K562 (cell line): ENCODE data around the gene UBN2. TPM values are rescaled to one million over a fixed set of nuclear protein-coding genes. Genes with fewer than 3 reads are reported as not detected.

Source experiments
- CHD2 ChIP-seq: IDR thresholded peaks from 2 replicates; pipeline ENCODE4 v1.6.1; 2011; ENCODE audit warnings: low read depth, low read length
- ELF1 ChIP-seq: fragments of 200-800 bp; sonication (Bioruptor generic); IDR thresholded peaks from 2 replicates; pipeline ENCODE4 v1.6.1; 2016; ENCODE audit warnings: missing genetic modification characterization, missing compliant biosample characterization
- ELK1 ChIP-seq: sonication (generic); formaldehyde crosslinking; IDR thresholded peaks from 2 replicates; pipeline ENCODE4 v1.8.1; 2022; ENCODE audit warnings: missing genetic modification reagents
- ETV6 ChIP-seq, 3 experiments: fragments of 150-350 bp in 1 of 3; sonication (generic) in 1 of 3; formaldehyde crosslinking in 1 of 3; IDR thresholded peaks; 2 replicates each; pipeline versions ENCODE4 v1.6.1 to v1.8.0; 2014 to 2022; ENCODE audit warnings: borderline replicate concordance in 2 of 3, low read depth in 2 of 3, antibody characterized with exemption in 1 of 3, low read length in 1 of 3, mild to moderate bottlenecking in 1 of 3, missing genetic modification reagents in 1 of 3
- GATAD2B ChIP-seq: fragments of 450-650 bp; IDR thresholded peaks from 2 replicates; pipeline ENCODE4 v1.6.1; 2017; ENCODE audit warnings: mild to moderate bottlenecking, borderline replicate concordance
- LEF1 ChIP-seq: fragments of 450-650 bp; IDR thresholded peaks from 2 replicates; pipeline ENCODE4 v1.6.1; 2016; ENCODE audit warnings: mild to moderate bottlenecking
- MAFG ChIP-seq: fragments of 450-650 bp; conservative IDR thresholded peaks from 2 replicates; pipeline ENCODE4 v1.6.1; 2016; ENCODE audit warnings: missing genetic modification characterization, missing compliant biosample characterization
- NFE2 ChIP-seq: IDR thresholded peaks from 2 replicates; pipeline ENCODE4 v1.6.1; 2014; ENCODE audit warnings: antibody characterized with exemption, low read depth
- RAD21 ChIP-seq, 2 experiments: fragments of 250-450 bp in 1 of 2; fragments of 450-650 bp in 1 of 2; sonication (Bioruptor Pico) in 1 of 2; formaldehyde crosslinking in 1 of 2; IDR thresholded peaks in 1 of 2; conservative IDR thresholded peaks in 1 of 2; 2 replicates each; pipeline versions ENCODE4 v1.4.0 to v1.8.0; 2020 to 2022; ENCODE audit warnings: mild to moderate bottlenecking in 2 of 2, moderate library complexity in 1 of 2
- SIN3A ChIP-seq, 2 experiments: fragments of 150-350 bp in 1 of 2; IDR thresholded peaks; 2 replicates each; pipeline ENCODE4 v1.6.1; 2011 to 2016; ENCODE audit warnings: borderline replicate concordance in 2 of 2, low read depth in 2 of 2, low read length in 2 of 2, mild to moderate bottlenecking in 2 of 2, moderate library complexity in 2 of 2; ENCODE audit not compliant: control insufficient read depth in 1 of 2
- TCF7L2 ChIP-seq: fragments of 150-350 bp; IDR thresholded peaks from 2 replicates; pipeline ENCODE4 v1.6.1; 2016; ENCODE audit warnings: low read depth, mild to moderate bottlenecking, low read length, moderate library complexity
- ZBTB1 ChIP-seq: sonication (generic); formaldehyde crosslinking; IDR thresholded peaks from 2 replicates; pipeline ENCODE4 v1.8.1; 2023; ENCODE audit warnings: missing genetic modification reagents, low read depth, mild to moderate bottlenecking, borderline replicate concordance
- ZNF175 ChIP-seq: fragments of 200-800 bp; sonication (Bioruptor generic); IDR thresholded peaks from 2 replicates; pipeline ENCODE4 v1.6.1; 2016; ENCODE audit warnings: low read depth, mild to moderate bottlenecking, missing genetic modification characterization, missing compliant biosample characterization
- ZNF3 ChIP-seq: fragments of 250-450 bp; sonication (Bioruptor Pico); IDR thresholded peaks from 2 replicates; pipeline ENCODE4 v1.5.0; 2021; ENCODE audit warnings: mild to moderate bottlenecking, moderate library complexity
- ZSCAN29 ChIP-seq: fragments of 450-650 bp; IDR thresholded peaks from 2 replicates; pipeline ENCODE4 v1.6.1; 2017
- polyA plus RNA-seq, 8 experiments: library from polyadenylated mRNA; depleted of rRNA in 4 of 8; stranded (reverse) in 5 of 8; unstranded in 3 of 8; fragments of >200 nt; fragmentation: Nextera tagmentation in 2 of 8; fragmentation: Illumina TruSeq in 1 of 8; extraction: Ambion mirVana in 2 of 8; extraction: Trizol in 1 of 8; gene quantifications; 2 replicates each; pipeline versions ENCODE4 v1.2.1 to v1.2.3, GENCODE V29; 2011 to 2014; ENCODE audit warnings: inconsistent platforms in 1 of 8, missing spikeins in 1 of 8
- total RNA-seq, 7 experiments: library from RNA; depleted of rRNA in 6 of 7; stranded (reverse); fragments of >200 nt in 6 of 7; fragmentation: Illumina TruSeq in 2 of 7; extraction: Trizol in 2 of 7; gene quantifications; 2 replicates each; pipeline versions ENCODE4 v1.2.1 to v1.2.3, GENCODE V29; 2011 to 2021; ENCODE audit warnings: low replicate concordance in 1 of 7
- TF ChIP-seq, protein P1 (sequence below): sonication (generic); formaldehyde crosslinking; IDR thresholded peaks from 2 replicates; pipeline ENCODE4 v1.8.0; 2022; ENCODE audit warnings: mild to moderate bottlenecking, missing genetic modification reagents
- TF ChIP-seq, protein P2 (sequence below): fragments of 250-450 bp; sonication (Bioruptor Pico); IDR thresholded peaks from 2 replicates; pipeline ENCODE4 v1.4.0; 2020
- TF ChIP-seq, protein P3 (sequence below): sonication (generic); formaldehyde crosslinking; IDR thresholded peaks from 2 replicates; pipeline ENCODE4 v1.8.0; 2022; ENCODE audit warnings: mild to moderate bottlenecking, missing genetic modification reagents

UBN2 gene
- total and polyA plus RNA-seq, 9 of the 15 experiments (the other 6 are each of a cell fraction or from before 2014, with no cell fraction given), result 1.2 to 19.5 (median 9.9) TPM

DNA sequence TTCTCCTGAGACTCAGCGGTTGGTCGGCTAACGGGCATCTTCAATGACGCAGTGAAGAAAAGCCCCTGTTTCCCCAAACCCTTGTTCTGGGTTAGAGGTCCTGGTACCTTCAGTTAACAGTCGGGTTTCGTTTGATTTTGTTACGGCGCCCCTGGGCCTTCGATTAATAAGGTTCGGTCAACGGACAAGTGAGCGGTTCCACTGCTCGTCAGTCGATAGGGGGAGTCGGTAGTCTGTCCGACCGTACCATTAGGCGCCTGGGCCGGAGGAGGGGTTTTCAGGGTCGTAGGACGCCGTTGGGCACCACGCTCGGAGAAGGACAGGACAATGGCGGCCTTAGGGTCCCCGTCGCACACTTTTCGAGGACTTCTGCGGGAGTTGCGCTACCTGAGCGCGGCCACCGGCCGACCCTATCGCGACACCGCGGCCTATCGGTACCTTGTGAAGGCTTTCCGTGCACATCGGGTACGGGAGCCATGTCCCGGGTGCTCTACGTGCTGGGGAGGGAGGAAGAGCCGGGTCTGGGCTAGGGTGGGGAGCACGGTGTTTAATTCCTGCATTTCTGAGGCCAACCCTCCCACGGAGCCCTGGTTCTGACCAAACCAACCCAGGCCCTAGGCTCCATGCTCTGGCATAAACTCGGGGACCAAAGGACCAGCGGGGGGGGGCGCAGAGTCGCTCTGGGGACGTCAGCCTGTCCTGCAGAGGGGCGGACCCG is 110.2 kb downstream of the UBN2 start, which contains the start of gene FMC1 (continued):
- TF ChIP-seq ELK1 (CRISPR knock-in tag) (no peak), LEF1 (no peak), TCF7L2 (peak; percentile 91), NFE2 (no peak), MAFG (tag) (no peak), ELF1 (tag) (peak; percentile 30; the same call in 1 of the 2 replicates), ZNF175 (no peak), ETV6 (IDR thresholded peaks at IDR 0.05; ENCODE audit: borderline replicate concordance in 1 of 2, low read depth in 2 of 2, low read length in 1 of 2) (peak in 1 of 2 experiments; percentile 6; a peak in 2 of 4 replicates), ETV6 (CRISPR knock-in tag; IDR thresholded peaks at IDR 0.05; ENCODE audit: borderline replicate concordance) (no peak; the same call in 1 of the 2 replicates), ZNF3 (CRISPR knock-in tag) (no peak), SIN3A (IDR thresholded peaks at IDR 0.05; ENCODE audit: borderline replicate concordance in 2 of 2, control insufficient read depth in 1 of 2, low read depth in 2 of 2, low read length in 2 of 2) (peak; percentile 30 to 43; a peak in 2 of 4 replicates), ZBTB1 (CRISPR knock-in tag) (peak; percentile 79), ZSCAN29 (peak; percentile 69; the same call in 1 of the 2 replicates), CHD2 (peak; percentile 64), RAD21 (CRISPR knock-in tag; conservative IDR thresholded peaks at IDR 0.05 in 1 of 2, IDR thresholded peaks at IDR 0.05 in 1 of 2) (peak; percentile 29 to 31), GATAD2B (peak; percentile 9; the same call in 1 of the 2 replicates)
- TF ChIP-seq, protein P1, sequence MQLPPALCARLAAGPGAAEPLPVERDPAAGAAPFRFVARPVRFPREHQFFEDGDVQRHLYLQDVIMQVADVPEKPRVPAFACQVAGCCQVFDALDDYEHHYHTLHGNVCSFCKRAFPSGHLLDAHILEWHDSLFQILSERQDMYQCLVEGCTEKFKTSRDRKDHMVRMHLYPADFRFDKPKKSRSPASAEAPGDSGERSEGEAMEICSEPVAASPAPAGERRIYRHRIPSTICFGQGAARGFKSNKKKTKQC, result peak; percentile 98
- TF ChIP-seq, protein P2, sequence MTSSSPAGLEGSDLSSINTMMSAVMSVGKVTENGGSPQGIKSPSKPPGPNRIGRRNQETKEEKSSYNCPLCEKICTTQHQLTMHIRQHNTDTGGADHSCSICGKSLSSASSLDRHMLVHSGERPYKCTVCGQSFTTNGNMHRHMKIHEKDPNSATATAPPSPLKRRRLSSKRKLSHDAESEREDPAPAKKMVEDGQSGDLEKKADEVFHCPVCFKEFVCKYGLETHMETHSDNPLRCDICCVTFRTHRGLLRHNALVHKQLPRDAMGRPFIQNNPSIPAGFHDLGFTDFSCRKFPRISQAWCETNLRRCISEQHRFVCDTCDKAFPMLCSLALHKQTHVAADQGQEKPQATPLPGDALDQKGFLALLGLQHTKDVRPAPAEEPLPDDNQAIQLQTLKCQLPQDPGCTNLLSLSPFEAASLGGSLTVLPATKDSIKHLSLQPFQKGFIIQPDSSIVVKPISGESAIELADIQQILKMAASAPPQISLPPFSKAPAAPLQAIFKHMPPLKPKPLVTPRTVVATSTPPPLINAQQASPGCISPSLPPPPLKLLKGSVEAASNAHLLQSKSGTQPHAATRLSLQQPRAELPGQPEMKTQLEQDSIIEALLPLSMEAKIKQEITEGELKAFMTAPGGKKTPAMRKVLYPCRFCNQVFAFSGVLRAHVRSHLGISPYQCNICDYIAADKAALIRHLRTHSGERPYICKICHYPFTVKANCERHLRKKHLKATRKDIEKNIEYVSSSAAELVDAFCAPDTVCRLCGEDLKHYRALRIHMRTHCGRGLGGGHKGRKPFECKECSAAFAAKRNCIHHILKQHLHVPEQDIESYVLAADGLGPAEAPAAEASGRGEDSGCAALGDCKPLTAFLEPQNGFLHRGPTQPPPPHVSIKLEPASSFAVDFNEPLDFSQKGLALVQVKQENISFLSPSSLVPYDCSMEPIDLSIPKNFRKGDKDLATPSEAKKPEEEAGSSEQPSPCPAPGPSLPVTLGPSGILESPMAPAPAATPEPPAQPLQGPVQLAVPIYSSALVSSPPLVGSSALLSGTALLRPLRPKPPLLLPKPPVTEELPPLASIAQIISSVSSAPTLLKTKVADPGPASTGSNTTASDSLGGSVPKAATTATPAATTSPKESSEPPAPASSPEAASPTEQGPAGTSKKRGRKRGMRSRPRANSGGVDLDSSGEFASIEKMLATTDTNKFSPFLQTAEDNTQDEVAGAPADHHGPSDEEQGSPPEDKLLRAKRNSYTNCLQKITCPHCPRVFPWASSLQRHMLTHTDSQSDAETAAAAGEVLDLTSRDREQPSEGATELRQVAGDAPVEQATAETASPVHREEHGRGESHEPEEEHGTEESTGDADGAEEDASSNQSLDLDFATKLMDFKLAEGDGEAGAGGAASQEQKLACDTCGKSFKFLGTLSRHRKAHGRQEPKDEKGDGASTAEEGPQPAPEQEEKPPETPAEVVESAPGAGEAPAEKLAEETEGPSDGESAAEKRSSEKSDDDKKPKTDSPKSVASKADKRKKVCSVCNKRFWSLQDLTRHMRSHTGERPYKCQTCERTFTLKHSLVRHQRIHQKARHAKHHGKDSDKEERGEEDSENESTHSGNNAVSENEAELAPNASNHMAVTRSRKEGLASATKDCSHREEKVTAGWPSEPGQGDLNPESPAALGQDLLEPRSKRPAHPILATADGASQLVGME (CRISPR knock-in tag), result peak; percentile 88; the same call in 1 of the 2 replicates
- TF ChIP-seq, protein P3, sequence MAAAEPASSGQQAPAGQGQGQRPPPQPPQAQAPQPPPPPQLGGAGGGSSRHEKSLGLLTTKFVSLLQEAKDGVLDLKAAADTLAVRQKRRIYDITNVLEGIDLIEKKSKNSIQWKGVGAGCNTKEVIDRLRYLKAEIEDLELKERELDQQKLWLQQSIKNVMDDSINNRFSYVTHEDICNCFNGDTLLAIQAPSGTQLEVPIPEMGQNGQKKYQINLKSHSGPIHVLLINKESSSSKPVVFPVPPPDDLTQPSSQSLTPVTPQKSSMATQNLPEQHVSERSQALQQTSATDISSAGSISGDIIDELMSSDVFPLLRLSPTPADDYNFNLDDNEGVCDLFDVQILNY, result peak; percentile 22; the same call in 1 of the 2 replicates
